Neural progenitor cell (in vitro differentiated cells): ENCODE results near the gene KRTAP5-1.

Experiments
- EZH2 ChIP-seq: fragments of 200-600 bp; sonication (generic); IDR thresholded peaks from 2 replicates; pipeline ENCODE4 v1.6.1; 2017; ENCODE audit warnings: antibody characterized with exemption, mild to moderate bottlenecking, moderate library complexity
- EZH2phosphoT487 ChIP-seq: fragments of 200-600 bp; sonication (generic); IDR thresholded peaks from 2 replicates; pipeline ENCODE4 v1.6.1; 2017; ENCODE audit warnings: antibody characterized with exemption
- TF ChIP-seq, protein P1 (sequence below): fragments of 200-600 bp; sonication (generic); IDR thresholded peaks from 2 replicates; pipeline ENCODE4 v1.5.1; 2017; ENCODE audit warnings: antibody characterized with exemption, mild to moderate bottlenecking

DNA sequence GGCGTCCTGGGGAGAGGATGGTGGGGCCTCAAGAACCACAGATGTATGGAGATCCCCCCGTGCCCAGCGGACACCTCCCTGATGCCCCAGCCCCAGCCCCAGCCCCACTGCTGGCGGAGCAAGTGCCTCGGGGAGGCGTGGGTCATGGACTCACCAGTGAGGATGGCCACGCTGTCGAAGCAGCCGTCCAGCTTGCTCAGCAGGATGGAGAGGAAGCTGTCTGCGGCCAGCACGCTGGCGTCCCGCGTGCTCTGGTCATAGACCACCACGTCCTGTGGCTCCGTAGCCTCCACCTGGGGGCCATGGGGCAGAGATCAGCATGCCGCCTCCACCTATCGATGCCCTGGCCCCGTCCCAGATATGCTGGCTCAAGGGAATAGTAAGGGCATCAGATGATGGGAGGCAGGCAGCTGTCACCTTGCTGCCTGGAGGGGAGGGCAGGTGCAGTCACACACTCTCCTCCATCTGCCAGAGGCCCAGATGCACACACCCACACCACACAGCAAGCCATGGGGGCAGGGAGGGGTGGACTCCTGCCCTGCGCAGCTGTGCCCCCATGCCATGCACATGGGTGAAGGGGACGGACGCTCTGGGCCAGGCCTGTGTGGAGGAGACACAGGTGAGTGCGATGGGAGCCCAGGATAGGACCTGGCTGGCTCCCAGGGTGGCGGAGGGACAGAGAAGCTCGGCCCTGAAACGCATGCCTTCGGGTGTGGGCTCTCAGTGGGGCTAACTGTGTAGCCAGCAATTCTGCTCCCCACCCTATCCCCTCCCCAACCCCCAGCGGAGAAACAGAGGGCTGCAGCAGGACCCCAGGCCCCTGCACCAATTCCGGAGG lies 21.2 kb downstream of the KRTAP5-1 start:
- TF ChIP-seq, protein P1, sequence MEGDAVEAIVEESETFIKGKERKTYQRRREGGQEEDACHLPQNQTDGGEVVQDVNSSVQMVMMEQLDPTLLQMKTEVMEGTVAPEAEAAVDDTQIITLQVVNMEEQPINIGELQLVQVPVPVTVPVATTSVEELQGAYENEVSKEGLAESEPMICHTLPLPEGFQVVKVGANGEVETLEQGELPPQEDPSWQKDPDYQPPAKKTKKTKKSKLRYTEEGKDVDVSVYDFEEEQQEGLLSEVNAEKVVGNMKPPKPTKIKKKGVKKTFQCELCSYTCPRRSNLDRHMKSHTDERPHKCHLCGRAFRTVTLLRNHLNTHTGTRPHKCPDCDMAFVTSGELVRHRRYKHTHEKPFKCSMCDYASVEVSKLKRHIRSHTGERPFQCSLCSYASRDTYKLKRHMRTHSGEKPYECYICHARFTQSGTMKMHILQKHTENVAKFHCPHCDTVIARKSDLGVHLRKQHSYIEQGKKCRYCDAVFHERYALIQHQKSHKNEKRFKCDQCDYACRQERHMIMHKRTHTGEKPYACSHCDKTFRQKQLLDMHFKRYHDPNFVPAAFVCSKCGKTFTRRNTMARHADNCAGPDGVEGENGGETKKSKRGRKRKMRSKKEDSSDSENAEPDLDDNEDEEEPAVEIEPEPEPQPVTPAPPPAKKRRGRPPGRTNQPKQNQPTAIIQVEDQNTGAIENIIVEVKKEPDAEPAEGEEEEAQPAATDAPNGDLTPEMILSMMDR, result no peak
- no peak for TF ChIP-seq EZH2
- no peak for TF ChIP-seq EZH2phosphoT487
